HG03457 (cell line): ENCODE measurements around the gene ST3GAL5.

Experiments used
- ATAC-seq: cut with Tn5 transposase; IDR thresholded peaks from one replicate; pipeline ENCODE4 v1.9.1; 2021; ENCODE audit warnings: moderate number of reproducible peaks; ENCODE audit not compliant: unreplicated experiment

Gene ST3GAL5

GRCh38 chr2:85867556-85868292, 21.1 kb downstream of the ST3GAL5 start:
- ATAC-seq, result no peak

GRCh38 chr2:85867121-85867520, 21.7 kb downstream of the ST3GAL5 start:
- ATAC-seq, result no peak

- ATAC-seq, result no peak
Observed at GRCh38 chr2:85866165-85866659, 22.6 kb downstream of the ST3GAL5 start.

GRCh38 chr2:85865539-85866164, 23.1 kb downstream of the ST3GAL5 start:
- ATAC-seq, result peak; percentile 63

- no peak for ATAC-seq
Observed at GRCh38 chr2:85864654-85865053, 24.1 kb downstream of the ST3GAL5 start.

- no peak for ATAC-seq
Observed at GRCh38 chr2:85862426-85862825, 26.4 kb downstream of the ST3GAL5 start.

GRCh38 chr2:85861650-85862049, 27.1 kb downstream of the ST3GAL5 start:
- no peak for ATAC-seq

- no peak for ATAC-seq
Observed at GRCh38 chr2:85861180-85861579, 27.6 kb downstream of the ST3GAL5 start.

- no peak for ATAC-seq
Observed at GRCh38 chr2:85858841-85859240, 29.9 kb downstream of the ST3GAL5 start.

- ATAC-seq, result no peak
Observed at GRCh38 chr2:85854897-85855296, 33.9 kb downstream of the ST3GAL5 start.

- ATAC-seq, result peak; percentile 4
Observed at GRCh38 chr2:85854166-85854509, 34.7 kb downstream of the ST3GAL5 start.

GRCh38 chr2:85853499-85854165, 35.2 kb downstream of the ST3GAL5 start:
- ATAC-seq, result peak; percentile 24

GRCh38 chr2:85852937-85853498, 35.8 kb downstream of the ST3GAL5 start:
- peak; percentile 69 for ATAC-seq

- ATAC-seq, result no peak
Observed at GRCh38 chr2:85852152-85852840, 36.5 kb downstream of the ST3GAL5 start.

- no peak for ATAC-seq
Observed at GRCh38 chr2:85851253-85852151, 37.3 kb downstream of the ST3GAL5 start.

GRCh38 chr2:85850451-85850850, 38.3 kb downstream of the ST3GAL5 start:
- no peak for ATAC-seq

GRCh38 chr2:85847051-85847588, 41.7 kb downstream of the ST3GAL5 start:
- no peak for ATAC-seq

- no peak for ATAC-seq
Observed at GRCh38 chr2:85846411-85846810, 42.4 kb downstream of the ST3GAL5 start.

GRCh38 chr2:85844486-85844885, 44.3 kb downstream of the ST3GAL5 start:
- ATAC-seq, result no peak

GRCh38 chr2:85843543-85843942, 45.2 kb downstream of the ST3GAL5 start:
- no peak for ATAC-seq
